HCT116 (cell line): ENCODE data around the gene CNOT10. TPM values are rescaled to one million over a fixed set of nuclear protein-coding genes. Genes with fewer than 3 reads are reported as not detected.

Experiments used
- ATAC-seq: fragments of 200-7000 bp; cut with Tn5 transposase; 2 replicates; pipeline ENCODE4 v1.9.1; 2020; ENCODE audit warnings: mild to moderate bottlenecking, moderate library complexity
- BruUV-seq: library from RNA; stranded (reverse); fragments of 400-500 nt; replicated peaks from 2 replicates; lab custom pipeline; 2021; lab: Mats Ljungman, UMichigan
- CTCF ChIA-PET: fragments of 300-600 bp; sonication (Branson Sonifier 250); formaldehyde crosslinking; loops from one replicate; lab custom pipeline; 2021; ENCODE audit warnings: antibody characterized with exemption; lab: Charles Lee
- POLR2A ChIA-PET: fragments of 300-600, 350-600 bp; sonication (Branson Sonifier 250); formaldehyde crosslinking; loops from one replicate; lab custom pipeline; 2021; ENCODE audit warnings: antibody characterized with exemption; lab: Charles Lee
- RAD21 ChIA-PET, 2 experiments: fragments of 300-600 bp; sonication (Branson Sonifier 250); formaldehyde crosslinking; loops; one replicate each; lab custom pipeline; 2023; ENCODE audit warnings: low total read pairs in 2 of 2; ENCODE audit not compliant: uncharacterized antibody in 2 of 2, unreplicated experiment in 2 of 2, low non-redundant PET in 1 of 2; lab: Charles Lee
- DNase-seq: peaks from one replicate; pipeline ENCODE4 v3.0.0-alpha.2; 2010; ENCODE audit warnings: low read depth, low spot score
- H2AFZ ChIP-seq: fragments of 200-600 bp; shearing (Covaris generic), sonication (generic); 2 replicates; pipeline ENCODE4 v1.6.1; 2017; ENCODE audit warnings: low read depth, mixed run types, mixed read lengths, antibody characterized with exemption, low read length; ENCODE audit not compliant: poor library complexity, severe bottlenecking
- H3K27ac ChIP-seq: 2 replicates; pipeline ENCODE4 v1.5.1; 2012; ENCODE audit warnings: low read depth, low read length
- H3K27me3 ChIP-seq: fragments of 200-600 bp; sonication (generic); 2 replicates; pipeline ENCODE4 v1.6.1; 2016; ENCODE audit warnings: mixed run types, low read length, mixed read lengths; ENCODE audit not compliant: insufficient read depth
- H3K36me3 ChIP-seq, 2 experiments: fragments of 200-500 bp in 1 of 2; fragments of 200-600 bp in 1 of 2; sonication (Bioruptor generic) in 1 of 2; sonication (generic) in 1 of 2; 2 replicates each; pipeline versions ENCODE4 v1.5.1 to v1.6.1; 2014 to 2016; ENCODE audit warnings: low read length in 2 of 2, inconsistent platforms in 1 of 2, mixed read lengths in 1 of 2, mixed run types in 1 of 2; ENCODE audit not compliant: insufficient read depth in 2 of 2, control insufficient read depth in 1 of 2
- H3K4me1 ChIP-seq, 2 experiments: fragments of 200-600 bp in 1 of 2; sonication (generic) in 1 of 2; 2 replicates each; pipeline versions ENCODE4 v1.5.1 to v1.6.1; 2012 to 2017; ENCODE audit warnings: low read length in 2 of 2, inconsistent platforms in 1 of 2, mild to moderate bottlenecking in 1 of 2, mixed read lengths in 1 of 2, mixed run types in 1 of 2, moderate library complexity in 1 of 2; ENCODE audit not compliant: insufficient read depth in 2 of 2, control insufficient read depth in 1 of 2
- H3K4me2 ChIP-seq: fragments of 200-600 bp; sonication (generic); 2 replicates; pipeline ENCODE4 v1.6.1; 2017; ENCODE audit warnings: mixed run types, low read length, mixed read lengths
- H3K4me3 ChIP-seq, 2 experiments: fragments of 200-600 bp in 1 of 2; sonication (generic) in 1 of 2; replicated peaks in 1 of 2; 2 replicates each; pipeline ENCODE4 v1.5.1; 2011 to 2016; ENCODE audit warnings: low read length in 2 of 2, control low read depth in 1 of 2, low read depth in 1 of 2, mild to moderate bottlenecking in 1 of 2, mixed read lengths in 1 of 2, mixed run types in 1 of 2
- H3K79me2 ChIP-seq: fragments of 200-600 bp; sonication (generic); 2 replicates; pipeline ENCODE4 v1.6.1; 2017; ENCODE audit warnings: mild to moderate bottlenecking, mixed run types, low read length, moderate library complexity, mixed read lengths; ENCODE audit not compliant: insufficient read depth
- H3K9ac ChIP-seq: fragments of 200-600 bp; sonication (generic); 2 replicates; pipeline ENCODE4 v1.6.1; 2016; ENCODE audit warnings: low read length, mixed read lengths
- H3K9me2 ChIP-seq: fragments of 200-600 bp; sonication (generic), shearing (Covaris generic); 2 replicates; pipeline ENCODE4 v1.6.1; 2017; ENCODE audit warnings: mixed run types, mild to moderate bottlenecking, moderate library complexity; ENCODE audit not compliant: insufficient read depth
- H3K9me3 ChIP-seq, 2 experiments: fragments of 200-500 bp in 1 of 2; fragments of 200-600 bp in 1 of 2; sonication (Bioruptor generic) in 1 of 2; sonication (generic) in 1 of 2; 2 replicates each; pipeline ENCODE4 v1.6.1; 2014 to 2017; ENCODE audit warnings: low read length in 2 of 2, mixed read lengths in 2 of 2, inconsistent platforms in 1 of 2, low read depth in 1 of 2, mild to moderate bottlenecking in 1 of 2, mixed run types in 1 of 2, moderate library complexity in 1 of 2; ENCODE audit not compliant: control insufficient read depth in 1 of 2, insufficient read depth in 1 of 2
- H4K20me1 ChIP-seq: fragments of 200-600 bp; sonication (generic), shearing (Covaris generic); 2 replicates; pipeline ENCODE4 v1.6.1; 2017; ENCODE audit warnings: mixed run types, mild to moderate bottlenecking, moderate library complexity; ENCODE audit not compliant: insufficient read depth
- CBX3 ChIP-seq: IDR thresholded peaks from 2 replicates; pipeline ENCODE4 v1.6.1; 2012; ENCODE audit warnings: low read depth
- POLR2AphosphoS5 ChIP-seq: IDR thresholded peaks from 2 replicates; pipeline ENCODE4 v1.6.1; 2011; ENCODE audit warnings: mild to moderate bottlenecking, low read depth, low read length, moderate library complexity
- SP1 ChIP-seq: IDR thresholded peaks from 2 replicates; pipeline ENCODE4 v1.6.1; 2012; ENCODE audit warnings: low read depth
- ZFX ChIP-seq: fragments of 450-650 bp; IDR thresholded peaks from 2 replicates; pipeline ENCODE4 v1.6.1; 2017
- ZNF274 ChIP-seq: fragments of 200-500 bp; sonication (Bioruptor generic); IDR thresholded peaks from 2 replicates; pipeline ENCODE4 v1.6.1; 2014; ENCODE audit warnings: mild to moderate bottlenecking, low read depth, low read length, inconsistent platforms
- intact Hi-C: fragments of 100-400 bp; cut with micrococcal nuclease; formaldehyde crosslinking; loops from 2 replicates; pipeline ENCODE4 v1.10.0; 2022
- total RNA-seq: library from RNA; stranded (reverse); gene quantifications from one replicate; pipeline ENCODE4 v1.2.1, GENCODE V29; 2021; ENCODE audit not compliant: unreplicated experiment
- TF ChIP-seq, protein P1 (sequence below): IDR thresholded peaks from 2 replicates; pipeline ENCODE4 v1.6.1; 2011; ENCODE audit warnings: mild to moderate bottlenecking, low read length, moderate library complexity; ENCODE audit not compliant: insufficient replicate concordance; ENCODE audit errors: extremely low read depth
- TF ChIP-seq, protein P2 (sequence below), 3 experiments: fragments of 200-600 bp in 1 of 3; sonication (generic) in 1 of 3; IDR thresholded peaks in 2 of 3; conservative IDR thresholded peaks in 1 of 3; 2 replicates each; pipeline ENCODE4 v1.5.1; 2012 to 2017; ENCODE audit warnings: low read depth in 2 of 3, low read length in 2 of 3, antibody characterized with exemption in 1 of 3, borderline replicate concordance in 1 of 3, control low read depth in 1 of 3, mild to moderate bottlenecking in 1 of 3, mixed read lengths in 1 of 3, mixed run types in 1 of 3, moderate library complexity in 1 of 3; ENCODE audit not compliant: insufficient read depth in 1 of 3
- TF ChIP-seq, protein P3 (sequence below): IDR thresholded peaks from 2 replicates; pipeline ENCODE4 v1.6.1; 2012

The CNOT10 gene
- total RNA-seq, 1 experiment from 2014 or later = 47.4 TPM

DNA sequence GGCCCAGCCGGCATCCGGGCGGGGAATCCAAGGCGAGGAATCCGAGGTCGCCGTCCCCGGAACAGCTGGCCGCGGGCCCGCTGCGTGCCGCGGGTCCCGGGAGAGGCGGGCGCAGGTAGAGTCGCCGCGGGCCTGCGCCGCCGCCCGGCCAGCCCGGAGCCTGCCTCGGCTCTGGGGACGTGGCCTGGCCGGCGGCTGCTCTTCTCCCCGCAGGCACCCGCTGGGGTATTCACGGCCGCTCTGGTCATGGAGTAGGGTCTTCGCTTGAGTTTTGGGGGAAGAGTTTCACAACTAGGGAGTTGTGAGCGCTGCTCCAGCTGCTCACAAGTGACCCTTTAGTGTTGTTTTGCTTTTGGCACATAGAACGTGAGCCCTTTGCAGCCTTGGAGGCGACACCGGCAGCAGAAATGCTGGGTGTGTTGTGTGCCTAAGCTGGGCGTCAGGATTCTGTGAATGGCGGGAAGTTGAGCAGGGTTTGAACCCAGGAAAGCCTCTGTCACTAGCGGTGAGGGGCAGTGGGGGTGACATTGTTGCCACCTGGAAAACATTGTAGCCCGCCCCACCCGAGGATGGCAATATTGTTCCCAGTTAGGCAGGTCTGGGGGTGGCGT, 136.8 kb downstream of the CNOT10 start:
- no peak for ATAC-seq
- H3K4me2 ChIP-seq = no peak overlapping the region
- H3K27me3 ChIP-seq = no peaks in the 10 kb centered on the region
- TF ChIP-seq SP1 (no peak), CBX3 (no peak), ZNF274 (no peak), ZFX (no peak), POLR2AphosphoS5 (no peak)
- TF ChIP-seq, protein P1, sequence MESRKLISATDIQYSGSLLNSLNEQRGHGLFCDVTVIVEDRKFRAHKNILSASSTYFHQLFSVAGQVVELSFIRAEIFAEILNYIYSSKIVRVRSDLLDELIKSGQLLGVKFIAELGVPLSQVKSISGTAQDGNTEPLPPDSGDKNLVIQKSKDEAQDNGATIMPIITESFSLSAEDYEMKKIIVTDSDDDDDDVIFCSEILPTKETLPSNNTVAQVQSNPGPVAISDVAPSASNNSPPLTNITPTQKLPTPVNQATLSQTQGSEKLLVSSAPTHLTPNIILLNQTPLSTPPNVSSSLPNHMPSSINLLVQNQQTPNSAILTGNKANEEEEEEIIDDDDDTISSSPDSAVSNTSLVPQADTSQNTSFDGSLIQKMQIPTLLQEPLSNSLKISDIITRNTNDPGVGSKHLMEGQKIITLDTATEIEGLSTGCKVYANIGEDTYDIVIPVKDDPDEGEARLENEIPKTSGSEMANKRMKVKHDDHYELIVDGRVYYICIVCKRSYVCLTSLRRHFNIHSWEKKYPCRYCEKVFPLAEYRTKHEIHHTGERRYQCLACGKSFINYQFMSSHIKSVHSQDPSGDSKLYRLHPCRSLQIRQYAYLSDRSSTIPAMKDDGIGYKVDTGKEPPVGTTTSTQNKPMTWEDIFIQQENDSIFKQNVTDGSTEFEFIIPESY = no peak
- TF ChIP-seq, protein P2, sequence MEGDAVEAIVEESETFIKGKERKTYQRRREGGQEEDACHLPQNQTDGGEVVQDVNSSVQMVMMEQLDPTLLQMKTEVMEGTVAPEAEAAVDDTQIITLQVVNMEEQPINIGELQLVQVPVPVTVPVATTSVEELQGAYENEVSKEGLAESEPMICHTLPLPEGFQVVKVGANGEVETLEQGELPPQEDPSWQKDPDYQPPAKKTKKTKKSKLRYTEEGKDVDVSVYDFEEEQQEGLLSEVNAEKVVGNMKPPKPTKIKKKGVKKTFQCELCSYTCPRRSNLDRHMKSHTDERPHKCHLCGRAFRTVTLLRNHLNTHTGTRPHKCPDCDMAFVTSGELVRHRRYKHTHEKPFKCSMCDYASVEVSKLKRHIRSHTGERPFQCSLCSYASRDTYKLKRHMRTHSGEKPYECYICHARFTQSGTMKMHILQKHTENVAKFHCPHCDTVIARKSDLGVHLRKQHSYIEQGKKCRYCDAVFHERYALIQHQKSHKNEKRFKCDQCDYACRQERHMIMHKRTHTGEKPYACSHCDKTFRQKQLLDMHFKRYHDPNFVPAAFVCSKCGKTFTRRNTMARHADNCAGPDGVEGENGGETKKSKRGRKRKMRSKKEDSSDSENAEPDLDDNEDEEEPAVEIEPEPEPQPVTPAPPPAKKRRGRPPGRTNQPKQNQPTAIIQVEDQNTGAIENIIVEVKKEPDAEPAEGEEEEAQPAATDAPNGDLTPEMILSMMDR (IDR thresholded peaks at IDR 0.05 in 2 of 3, conservative IDR thresholded peaks at IDR 0.05 in 1 of 3; ENCODE audit: borderline replicate concordance in 1 of 3, insufficient read depth in 1 of 3, low read depth in 2 of 3, low read length in 2 of 3) = no peak
- TF ChIP-seq, protein P3, sequence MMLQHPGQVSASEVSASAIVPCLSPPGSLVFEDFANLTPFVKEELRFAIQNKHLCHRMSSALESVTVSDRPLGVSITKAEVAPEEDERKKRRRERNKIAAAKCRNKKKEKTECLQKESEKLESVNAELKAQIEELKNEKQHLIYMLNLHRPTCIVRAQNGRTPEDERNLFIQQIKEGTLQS = no peak
- ChIA-PET CTCF (no interaction called here), RAD21 (no interaction called here), POLR2A (no interaction called here)
- no peak overlapping the region for H3K9ac ChIP-seq
- H3K9me3 ChIP-seq = no peaks in the 10 kb centered on the region
- H3K36me3 ChIP-seq = no peaks in the 10 kb centered on the region
- no peaks in the 10 kb centered on the region for H3K4me1 ChIP-seq
- no peak for DNase-seq
- H3K27ac ChIP-seq = no peak overlapping the region
- no peaks in the 10 kb centered on the region for H3K9me2 ChIP-seq
- BruUV-seq = no TSS peak
- no peak overlapping the region for H3K4me3 ChIP-seq
- no peak overlapping the region for H2AFZ ChIP-seq
- no peaks in the 10 kb centered on the region for H4K20me1 ChIP-seq
- intact Hi-C loops = no loop called here
- no peaks in the 10 kb centered on the region for H3K79me2 ChIP-seq
